Hypothalamus (tissue), 51 donors: ENCODE measurements around the gene RECK.

ENCODE experiments used
- DNase-seq, 51 donors: peaks; one replicate each; lab custom pipeline; 2025; lab: John Stamatoyannopoulos, UW

RECK gene

DNA sequence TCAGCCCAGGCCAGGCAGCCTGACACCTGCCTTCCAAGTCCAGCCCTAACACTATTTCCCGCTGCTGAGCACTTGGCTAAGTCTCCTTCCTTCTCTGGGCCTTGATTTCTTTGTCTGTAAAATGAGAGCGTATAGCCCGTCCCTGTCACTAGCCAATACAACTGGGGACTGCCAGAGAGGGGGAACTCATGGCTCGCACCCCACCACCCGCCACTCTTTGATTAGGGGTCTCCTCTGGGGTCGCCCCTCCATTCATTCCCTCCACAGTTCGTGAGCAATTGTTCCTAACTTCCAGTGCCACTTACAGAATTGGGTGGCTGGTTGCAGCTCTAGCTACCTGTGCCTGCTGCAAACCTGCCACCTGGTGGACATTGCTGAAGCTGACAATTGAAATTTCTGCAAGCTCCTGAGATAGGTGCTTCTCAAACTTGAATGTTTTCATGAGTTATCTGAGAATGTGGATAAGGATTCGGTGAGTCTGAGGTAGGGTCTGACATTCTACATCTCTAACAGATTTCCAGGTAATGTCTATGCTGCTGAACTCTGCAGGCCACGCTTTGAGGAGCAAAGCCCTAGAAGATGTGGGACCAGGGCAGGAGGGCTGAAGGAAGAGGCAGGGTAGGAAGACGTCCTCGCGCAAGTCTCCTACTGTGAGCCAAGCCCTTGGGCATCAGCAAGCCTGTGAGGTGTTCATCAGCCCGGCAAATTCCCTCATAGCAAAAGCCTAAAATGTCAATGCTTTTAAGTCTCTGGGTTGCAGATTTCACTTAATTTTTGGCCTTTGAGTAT lies 13.3 kb upstream of the RECK start:
- peak in 29 of 51 donors; percentile 1 to 59 (median 21) for DNase-seq

DNA sequence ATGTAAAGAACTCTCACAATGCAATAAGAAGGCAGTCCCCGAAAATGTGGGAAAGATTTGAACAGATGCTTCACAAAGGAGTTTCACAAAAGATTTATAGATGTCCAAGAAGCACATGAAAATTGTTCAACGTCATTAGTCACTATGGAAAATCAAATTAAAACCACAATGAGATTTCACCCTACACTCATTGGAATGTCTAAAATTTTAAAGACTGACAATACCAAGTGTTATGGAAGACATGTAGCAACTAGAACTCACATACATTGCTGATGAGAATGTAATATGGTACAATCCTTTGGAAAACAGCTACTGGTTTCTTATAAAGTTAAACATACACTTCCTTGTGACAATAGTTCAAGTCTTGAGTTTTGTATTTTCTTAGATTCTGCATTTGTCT lies 11.0 kb upstream of the RECK start:
- DNase-seq = no peak

DNA sequence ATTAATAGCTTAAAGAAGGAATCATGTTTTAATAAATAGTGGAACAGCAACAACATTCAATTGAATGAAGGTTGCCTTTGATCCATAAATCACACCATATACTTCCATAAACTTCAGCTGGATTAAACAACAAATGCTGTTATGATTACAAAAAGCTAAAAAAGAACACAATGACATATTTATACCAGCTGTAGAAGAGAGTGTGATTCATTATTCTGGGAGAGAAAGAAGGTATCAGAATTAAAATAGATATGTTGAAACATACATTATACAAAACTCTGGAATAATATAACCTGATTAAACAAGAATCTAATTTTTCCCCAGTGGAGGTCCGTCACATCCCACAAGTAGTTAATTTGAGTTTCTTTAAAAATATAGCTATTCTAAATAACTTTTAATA lies 7.5 kb upstream of the RECK start:
- DNase-seq = no peak

DNA sequence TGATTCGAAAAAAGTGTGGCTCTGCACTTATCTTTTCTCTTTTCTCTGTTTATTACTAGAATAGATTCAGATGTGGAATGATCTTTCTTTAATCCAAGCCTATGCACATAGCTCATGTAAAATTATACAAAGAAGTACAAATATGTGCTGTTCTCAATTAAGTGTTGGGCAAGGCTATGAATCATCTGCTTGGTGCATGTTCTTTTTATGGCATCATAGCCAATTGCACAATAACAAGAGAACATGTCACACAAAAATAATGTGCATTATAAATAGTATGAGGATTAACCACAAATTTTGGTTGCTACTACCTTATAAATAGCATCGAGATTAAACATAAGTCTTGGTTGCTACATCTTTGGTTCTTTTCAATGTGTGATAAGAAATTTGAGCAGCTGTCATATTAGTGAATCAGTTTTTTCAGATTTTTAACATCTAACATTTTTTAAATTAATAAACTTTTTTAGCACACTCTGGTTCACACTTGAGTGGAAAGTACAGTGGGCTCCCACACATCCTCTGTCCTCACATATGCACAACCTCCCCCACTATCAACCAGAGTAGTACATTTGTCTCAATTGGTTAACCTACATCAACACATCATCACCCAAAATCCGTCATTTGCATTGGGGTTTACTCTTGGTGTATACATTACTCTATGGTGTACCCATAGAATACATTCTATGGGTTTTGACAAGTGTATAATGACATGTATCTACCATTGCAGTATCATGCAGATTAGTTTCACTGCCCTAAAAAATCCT lies 6.8 kb upstream of the RECK start:
- no peak for DNase-seq

DNA sequence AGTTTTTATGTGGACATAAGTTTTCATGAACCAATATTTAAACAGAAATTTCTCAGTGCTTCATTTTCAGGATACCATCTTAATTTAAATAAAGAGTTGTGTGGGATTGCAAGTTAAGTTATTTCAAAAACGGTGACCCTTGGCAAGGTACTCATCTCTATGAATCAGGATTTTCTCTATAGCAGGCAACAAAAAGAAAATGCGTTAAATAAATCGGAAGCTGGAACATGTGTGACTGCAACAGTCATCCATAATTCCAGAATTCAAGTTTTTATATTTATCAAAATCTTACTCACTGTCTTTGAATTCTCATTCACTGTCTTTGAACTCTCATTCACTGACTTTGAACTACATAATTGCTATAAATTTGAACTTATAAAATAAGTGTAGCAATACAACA lies 5.8 kb upstream of the RECK start:
- DNase-seq = no peak

DNA sequence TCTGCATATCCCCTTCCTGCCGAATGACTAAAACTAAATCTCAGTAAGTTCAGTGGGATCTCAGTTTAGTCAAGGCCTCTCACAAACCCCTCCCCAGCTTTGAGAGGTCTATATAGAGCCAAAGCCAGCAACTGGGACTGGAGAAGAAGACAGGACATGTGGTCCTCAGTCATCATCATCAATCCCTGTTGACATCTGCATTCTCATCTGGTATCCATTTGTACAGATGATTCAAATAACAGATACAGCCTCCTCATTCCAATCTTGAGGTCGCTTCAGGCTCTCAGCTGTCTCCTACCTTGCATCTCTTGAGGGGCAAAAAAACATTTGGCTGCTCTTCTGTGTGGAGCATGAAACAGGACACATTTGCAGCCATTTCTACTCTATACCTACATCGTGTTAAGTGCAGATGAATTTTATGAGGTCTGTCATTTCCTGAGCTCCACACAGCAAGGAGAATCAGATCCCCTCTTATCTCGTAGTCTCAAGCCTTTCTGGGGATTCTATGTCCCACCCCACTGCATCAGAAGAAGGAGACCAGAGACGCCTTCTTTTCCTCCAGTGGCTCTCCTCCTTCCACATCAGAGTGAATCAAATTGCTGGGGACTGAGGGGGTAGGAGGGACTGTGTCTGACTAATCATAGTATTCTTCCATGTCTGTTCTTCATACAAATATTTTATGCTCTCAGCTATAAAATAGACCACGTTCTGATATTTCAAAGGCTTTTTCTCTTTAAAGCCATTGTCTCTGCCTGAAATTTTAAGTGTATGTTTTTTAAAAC lies 4.7 kb upstream of the RECK start:
- no peak for DNase-seq

DNA sequence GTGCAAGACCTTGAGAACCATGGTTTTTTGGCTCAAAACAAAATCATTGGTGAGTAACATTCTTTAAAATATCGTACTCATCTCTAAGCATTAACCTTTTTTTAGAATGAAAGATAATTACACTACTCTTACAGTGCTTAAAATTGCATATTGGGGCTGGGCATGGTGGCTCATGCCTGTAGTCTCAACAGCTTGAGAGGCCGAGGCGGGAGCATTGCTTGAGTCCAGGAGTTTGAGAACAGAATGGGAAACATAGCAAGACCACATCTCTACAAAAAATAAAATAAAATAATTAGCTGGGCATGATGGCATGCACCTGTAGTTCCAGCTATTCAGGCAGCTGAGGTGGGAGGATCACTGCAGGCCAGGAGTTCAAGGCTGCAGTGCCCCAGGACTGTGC lies 2.9 kb upstream of the RECK start:
- no peak for DNase-seq

DNA sequence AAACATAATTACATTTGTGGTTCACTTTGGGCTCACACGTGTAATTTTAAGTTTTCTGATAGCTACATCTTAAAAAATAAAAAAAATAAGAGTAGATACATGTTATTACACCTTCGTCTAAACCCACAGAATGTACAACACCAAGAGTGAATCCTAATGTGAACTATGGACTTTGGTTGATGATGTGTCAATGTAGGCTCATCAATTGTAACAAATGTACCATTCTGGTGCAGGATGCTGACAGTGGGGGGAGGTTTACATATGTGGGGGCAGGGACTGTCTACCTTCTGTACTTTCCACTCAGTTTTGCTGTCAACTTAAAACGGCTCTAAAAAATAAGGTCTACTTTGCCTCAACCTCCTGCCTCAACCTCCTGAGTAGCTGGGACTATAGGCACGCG lies 2.5 kb upstream of the RECK start:
- DNase-seq = no peak

DNA sequence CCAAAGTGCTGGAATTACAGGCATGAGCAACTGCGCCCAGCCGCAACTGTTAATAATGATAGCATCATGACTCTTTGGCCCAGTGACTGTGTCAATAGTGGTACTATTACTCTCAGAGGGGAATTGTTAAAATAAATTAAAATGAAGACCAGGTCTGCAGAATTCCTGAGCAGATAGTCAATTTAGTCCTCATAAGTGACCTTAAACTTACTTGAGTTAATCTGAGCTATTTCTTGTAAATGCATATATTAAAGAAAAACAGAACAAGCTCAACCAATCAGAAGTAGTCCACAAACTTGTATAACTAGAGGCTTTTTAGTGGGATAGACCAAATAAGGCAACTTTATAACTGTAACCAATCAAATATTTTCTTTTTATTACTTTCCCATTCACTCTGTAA lies 1.7 kb upstream of the RECK start:
- no peak for DNase-seq

DNA sequence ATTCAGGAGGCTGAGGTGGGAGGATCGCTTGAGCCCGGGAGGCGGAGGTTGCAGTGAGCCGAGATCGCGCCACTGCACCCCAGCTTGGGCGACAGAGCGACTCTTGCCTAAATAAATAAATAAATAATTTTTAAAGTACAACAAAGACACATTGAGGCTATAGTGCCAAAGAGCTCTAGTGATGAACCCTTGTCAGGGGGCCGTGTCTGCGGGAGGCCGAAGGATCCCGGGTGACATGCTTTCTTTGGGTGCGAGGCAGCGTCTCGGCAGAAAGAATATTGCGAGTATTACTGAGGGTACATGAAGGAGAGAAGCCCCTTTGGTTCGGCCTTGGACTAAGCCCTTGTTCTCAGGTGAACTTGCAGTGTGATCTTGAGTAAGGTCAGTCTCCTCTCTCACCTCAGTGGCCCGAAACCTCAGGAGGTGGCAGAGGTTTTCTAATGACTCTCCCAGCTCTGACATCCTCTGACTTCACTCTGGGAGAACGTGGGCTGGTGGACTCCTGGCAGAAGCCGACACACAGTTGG lies 397 bp upstream of the RECK start:
- DNase-seq = peak in 1 of 51 donors; percentile 33

DNA sequence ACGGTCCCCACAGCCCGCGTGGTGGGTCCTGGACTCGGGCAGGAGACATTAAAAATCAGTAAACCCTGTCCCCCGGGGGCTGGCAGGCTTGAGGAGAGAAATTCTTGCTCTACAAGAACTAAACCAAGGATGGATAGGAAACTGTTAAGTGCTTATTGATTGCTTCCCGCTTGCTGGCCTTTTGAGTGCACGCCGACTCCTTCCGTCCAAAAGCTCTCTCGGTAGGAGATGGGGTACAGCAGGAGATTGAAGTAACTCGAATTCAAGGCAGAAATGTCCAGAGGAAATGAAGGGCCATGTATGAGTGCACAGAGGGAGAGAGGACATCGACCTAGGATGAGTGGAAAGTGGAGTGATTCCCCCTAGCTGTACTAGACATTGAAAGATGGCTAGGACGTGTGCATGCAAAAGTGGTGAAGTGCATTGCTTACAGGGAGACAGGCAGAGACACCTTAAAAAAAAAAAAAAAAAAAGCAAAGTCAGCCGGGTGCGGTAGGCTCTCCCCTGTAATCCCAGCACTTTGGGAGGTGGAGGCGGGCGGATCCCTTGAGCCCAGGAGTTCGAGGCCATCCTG lies 923 bp downstream of the RECK start:
- peak in 17 of 51 donors; percentile 16 to 78 (median 42) for DNase-seq

DNA sequence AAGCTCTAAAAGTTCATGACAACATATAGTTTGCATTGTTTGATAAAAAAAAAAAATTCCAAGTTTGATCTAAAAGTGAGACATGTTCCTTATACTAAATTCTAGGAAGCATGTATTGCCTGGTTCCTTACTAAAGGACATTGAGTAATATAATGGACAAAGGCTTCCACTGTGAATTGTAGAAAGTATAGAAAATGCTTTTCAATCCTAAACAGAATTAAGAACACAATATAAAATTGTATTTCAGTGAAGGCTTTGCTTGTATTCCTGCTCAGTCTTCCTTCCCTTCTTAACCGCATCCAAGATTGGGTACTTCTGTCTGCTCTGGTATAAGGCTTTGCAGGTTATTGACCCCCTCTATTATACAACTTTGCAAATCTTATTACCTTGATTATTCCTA lies 2.4 kb downstream of the RECK start:
- DNase-seq = no peak

DNA sequence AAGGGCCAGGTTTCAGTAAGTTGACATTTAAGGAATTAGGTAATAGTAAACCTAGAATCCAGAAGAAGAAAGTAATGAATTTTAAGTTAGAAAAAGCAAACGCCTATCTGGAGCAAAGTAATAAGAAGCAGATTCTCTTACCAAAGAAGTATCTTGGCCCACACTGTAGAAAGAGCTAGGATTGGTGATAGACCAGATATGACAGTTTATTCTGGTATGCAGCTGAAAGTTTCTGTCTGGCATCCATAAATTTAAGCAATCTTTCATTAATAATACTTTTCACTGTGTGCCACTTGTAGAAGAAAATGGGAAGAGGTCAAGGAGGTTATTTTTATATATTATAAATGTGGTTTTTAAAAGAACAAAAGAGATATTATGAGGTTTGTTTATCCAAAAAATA lies 3.0 kb downstream of the RECK start:
- no peak for DNase-seq

DNA sequence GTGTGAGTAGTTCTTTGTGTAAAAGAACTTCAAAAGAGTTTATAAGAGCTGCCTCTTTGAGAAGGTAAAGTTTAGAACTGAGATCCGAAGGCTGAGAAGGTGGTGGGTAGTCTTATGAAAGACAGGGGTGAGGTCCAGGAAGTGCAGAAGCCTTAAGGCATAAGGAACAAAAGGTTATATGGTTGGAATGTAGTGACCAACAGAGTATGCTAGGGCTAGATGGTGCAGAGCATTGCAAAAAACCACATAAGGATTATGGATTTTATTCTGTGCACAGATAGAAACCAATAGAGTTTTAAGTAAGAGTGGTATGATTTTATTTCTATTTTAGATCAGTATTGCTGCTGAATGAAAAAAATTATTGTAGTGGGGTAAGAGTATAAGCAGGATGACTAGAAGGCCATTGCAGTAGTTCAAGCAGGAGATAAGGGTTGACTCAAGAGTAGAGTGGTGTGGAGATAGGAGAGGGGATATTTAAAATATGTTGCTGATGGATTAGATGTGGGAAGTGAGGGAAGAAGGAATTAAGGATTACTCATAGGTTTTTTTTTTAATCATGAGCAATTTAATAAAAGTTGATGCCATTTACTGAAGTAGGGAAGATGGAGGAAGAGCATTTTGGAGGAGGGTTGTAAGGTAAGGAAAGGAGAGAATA lies 3.7 kb downstream of the RECK start:
- no peak for DNase-seq

DNA sequence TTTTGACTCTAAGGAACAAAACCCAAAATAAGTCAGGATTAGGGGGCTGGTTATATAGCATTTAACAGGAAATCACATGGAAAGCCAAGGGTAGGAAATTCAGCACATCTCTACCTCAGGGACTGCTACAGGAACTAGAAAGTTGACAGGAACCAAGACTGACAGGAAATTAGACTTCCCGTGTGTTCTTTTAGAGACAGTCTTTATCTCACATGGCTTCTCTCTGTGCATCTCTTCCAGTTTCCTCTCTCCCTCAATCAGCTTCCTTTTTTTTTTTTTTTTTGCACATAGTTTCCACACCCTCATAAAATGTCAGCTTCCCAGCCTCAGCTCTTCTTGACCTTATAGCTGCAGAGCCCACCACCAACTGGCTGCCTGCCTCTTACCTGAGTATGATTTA lies 4.8 kb downstream of the RECK start:
- no peak for DNase-seq

DNA sequence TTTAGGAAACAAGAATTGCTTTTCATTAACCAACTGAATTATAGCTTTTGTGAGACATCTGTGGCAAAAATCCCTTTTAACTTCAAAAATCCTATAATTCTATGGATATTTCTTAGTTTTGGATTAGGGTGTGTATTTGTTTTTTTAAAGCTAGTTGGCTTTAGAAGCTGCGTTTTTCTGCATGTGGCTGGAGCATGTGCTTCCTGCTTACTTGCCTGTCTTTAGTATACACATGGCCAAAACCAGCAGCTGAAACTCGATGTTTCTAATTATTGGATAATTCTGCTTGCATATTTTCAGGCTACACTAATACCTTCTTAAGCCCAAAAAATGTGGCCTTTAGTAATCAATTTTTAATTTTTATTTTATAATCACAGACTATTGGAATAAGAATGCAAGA lies 8.9 kb downstream of the RECK start:
- DNase-seq = no peak

DNA sequence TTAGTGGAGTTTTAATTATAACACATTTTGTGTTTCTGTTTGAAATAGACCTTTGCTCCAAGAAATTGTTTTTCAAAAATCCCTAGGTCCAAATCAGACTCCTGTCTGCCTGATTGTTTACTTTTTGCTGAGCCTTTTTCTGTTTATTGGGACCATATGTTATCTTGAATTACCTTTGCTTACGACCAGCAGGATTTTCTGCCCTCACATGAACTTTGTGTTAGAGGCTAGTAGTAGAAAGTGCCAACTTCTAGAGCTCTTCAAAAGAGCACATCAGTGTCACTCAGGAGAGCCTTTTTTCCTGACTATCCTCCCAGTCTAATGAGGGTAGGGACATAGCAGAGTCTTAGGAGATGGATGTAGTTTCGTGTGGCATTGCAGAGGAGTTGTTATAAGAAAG lies 10.2 kb downstream of the RECK start:
- DNase-seq = no peak

DNA sequence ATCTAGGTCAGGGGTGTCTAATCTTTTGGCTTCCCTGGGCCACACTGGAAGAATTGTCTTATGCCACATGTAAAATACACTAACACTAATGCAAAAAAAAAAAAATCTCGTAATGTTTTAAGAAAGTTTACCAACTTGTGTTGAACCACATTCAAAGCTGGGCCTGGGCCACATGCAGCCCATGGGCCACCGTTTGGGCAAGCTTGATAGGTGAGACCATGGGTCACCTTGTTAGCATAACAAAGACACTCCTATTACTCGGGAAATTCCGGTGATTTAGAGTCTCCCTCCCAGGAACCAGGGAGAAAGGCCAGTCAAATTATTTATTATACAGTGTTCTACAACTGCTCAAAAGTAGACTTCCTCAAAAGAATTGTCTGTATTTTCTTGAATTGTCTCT lies 12.7 kb downstream of the RECK start:
- DNase-seq = no peak

DNA sequence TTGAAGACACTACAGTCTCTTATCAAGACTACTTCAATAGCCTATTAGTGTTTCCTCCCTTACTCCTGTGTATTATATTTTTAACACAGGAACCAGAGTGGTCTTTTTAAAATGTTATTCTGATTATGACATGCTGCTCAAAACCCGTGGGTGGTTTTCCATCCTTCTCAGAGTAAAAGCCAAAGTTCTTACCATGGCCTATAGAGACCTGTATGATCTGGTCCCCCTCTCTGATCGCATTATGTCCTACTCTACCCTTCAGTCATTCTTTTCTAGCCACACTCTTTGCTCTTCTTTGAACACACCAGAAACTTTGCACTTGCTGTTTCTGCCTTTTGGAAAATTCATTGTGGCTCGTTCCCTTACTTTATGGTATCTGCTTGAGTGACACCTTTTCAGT lies 13.8 kb downstream of the RECK start:
- DNase-seq = no peak

DNA sequence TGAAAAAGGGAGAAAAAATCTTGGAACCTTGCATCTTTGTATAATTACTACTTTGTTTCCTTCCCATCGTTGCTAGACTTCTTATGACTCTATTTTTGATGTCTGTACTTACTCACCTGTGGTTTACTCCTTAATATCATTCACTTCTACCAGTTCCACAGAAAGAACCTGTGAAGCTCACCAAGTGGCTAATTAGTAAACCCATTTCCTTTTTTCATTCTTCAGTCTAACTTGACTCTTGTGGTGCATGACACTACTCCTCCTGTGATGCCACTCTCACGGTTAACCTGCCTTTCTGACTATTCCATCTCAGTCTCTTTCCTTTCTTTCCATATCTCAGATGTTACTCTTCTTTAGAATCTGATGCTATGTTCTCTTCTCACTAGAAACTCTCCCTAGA lies 14.6 kb downstream of the RECK start:
- DNase-seq = no peak
